Measurements from ENCODE around the gene ZFP36L1. TPM values are rescaled to one million over a fixed set of nuclear protein-coding genes. Genes with fewer than 3 reads are reported as not detected.

The ZFP36L1 gene
- total and polyA plus RNA-seq, 9 of the 15 experiments (the other 6 are each of a cell fraction or from before 2014, with no cell fraction given), result 1.3 to 26.6 (median 3.7) TPM

DNA sequence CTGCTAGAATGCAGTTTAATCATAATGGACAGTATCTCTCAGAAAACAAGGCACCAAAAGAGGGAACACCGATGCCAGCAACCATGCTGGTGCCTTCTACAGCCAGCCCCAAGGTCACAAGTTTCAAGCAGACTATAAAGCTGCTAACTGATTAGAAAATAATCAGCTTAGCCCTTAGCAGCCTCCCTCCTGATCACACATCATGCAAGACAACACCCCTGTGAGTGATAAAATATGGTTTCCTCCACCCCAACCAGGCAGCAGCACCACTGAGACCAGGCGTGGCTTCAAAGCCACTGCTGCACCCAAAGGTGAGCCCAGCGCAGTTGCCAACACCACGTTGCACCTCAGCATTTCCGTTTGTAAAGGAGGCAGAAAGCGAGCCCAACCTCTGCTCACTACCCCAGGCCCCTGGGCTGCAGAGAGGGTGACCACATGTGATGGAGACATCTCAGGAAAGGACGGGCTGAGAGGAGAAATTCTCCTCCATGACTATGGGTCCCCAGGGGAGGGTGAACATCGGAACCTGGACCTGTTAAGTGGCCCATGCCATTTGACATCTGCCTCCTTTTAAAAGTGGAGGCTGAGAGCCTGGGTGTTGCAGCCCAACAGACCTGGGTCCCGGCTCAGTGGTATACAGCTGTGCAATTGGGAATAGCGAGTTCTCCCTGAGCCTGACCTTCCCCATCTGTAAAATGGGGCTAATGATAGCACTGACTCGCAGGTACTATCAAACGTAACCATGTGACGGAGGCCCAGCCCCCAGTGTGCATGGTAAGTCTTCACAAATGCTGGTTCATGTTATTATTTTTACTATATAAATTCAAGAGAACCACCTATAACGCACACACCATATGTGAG is 11.5 kb downstream of the ZFP36L1 start (continued):
- TF ChIP-seq NONO (IDR thresholded peaks at IDR 0.05; ENCODE audit: low read depth in 2 of 2, low read length in 1 of 2) (no peak), ZNF133 (CRISPR knock-in tag; IDR thresholded peaks at IDR 0.05) (no peak), TEAD1 (CRISPR knock-in tag; IDR thresholded peaks at IDR 0.05) (no peak), NUFIP1 (IDR thresholded peaks at IDR 0.05; ENCODE audit: partially characterized antibody) (no peak), C11orf30 (IDR thresholded peaks at IDR 0.05; ENCODE audit: low read depth) (no peak), SMARCC2 (IDR thresholded peaks at IDR 0.05; ENCODE audit: low read depth) (no peak), PCBP2 (IDR thresholded peaks at IDR 0.05; ENCODE audit: low read depth, low read length, poor library complexity, severe bottlenecking) (no peak), SMARCA5 (IDR thresholded peaks at IDR 0.05) (no peak), BRD9 (IDR thresholded peaks at IDR 0.05; ENCODE audit: low read depth, partially characterized antibody) (no peak), ZNF3 (CRISPR knock-in tag; IDR thresholded peaks at IDR 0.05) (no peak), RHOXF2B (CRISPR knock-in tag; conservative IDR thresholded peaks at IDR 0.05) (no peak), SAP30 (IDR thresholded peaks at IDR 0.05; ENCODE audit: borderline replicate concordance, insufficient read depth, low read depth, low read length, poor library complexity, severe bottlenecking) (no peak), ZC3H11A (IDR thresholded peaks at IDR 0.05; ENCODE audit: low read depth, low read length) (no peak), ZNF12 (CRISPR knock-in tag; IDR thresholded peaks at IDR 0.05) (no peak; the same call in 1 of the 2 replicates)
- TF ChIP-seq, protein P1, sequence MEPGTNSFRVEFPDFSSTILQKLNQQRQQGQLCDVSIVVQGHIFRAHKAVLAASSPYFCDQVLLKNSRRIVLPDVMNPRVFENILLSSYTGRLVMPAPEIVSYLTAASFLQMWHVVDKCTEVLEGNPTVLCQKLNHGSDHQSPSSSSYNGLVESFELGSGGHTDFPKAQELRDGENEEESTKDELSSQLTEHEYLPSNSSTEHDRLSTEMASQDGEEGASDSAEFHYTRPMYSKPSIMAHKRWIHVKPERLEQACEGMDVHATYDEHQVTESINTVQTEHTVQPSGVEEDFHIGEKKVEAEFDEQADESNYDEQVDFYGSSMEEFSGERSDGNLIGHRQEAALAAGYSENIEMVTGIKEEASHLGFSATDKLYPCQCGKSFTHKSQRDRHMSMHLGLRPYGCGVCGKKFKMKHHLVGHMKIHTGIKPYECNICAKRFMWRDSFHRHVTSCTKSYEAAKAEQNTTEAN (CRISPR knock-in tag; IDR thresholded peaks at IDR 0.05), result no peak
- TF ChIP-seq, protein P2, sequence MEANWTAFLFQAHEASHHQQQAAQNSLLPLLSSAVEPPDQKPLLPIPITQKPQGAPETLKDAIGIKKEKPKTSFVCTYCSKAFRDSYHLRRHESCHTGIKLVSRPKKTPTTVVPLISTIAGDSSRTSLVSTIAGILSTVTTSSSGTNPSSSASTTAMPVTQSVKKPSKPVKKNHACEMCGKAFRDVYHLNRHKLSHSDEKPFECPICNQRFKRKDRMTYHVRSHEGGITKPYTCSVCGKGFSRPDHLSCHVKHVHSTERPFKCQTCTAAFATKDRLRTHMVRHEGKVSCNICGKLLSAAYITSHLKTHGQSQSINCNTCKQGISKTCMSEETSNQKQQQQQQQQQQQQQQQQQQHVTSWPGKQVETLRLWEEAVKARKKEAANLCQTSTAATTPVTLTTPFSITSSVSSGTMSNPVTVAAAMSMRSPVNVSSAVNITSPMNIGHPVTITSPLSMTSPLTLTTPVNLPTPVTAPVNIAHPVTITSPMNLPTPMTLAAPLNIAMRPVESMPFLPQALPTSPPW (CRISPR knock-in tag; IDR thresholded peaks at IDR 0.05), result no peak
- TF ChIP-seq, protein P3, sequence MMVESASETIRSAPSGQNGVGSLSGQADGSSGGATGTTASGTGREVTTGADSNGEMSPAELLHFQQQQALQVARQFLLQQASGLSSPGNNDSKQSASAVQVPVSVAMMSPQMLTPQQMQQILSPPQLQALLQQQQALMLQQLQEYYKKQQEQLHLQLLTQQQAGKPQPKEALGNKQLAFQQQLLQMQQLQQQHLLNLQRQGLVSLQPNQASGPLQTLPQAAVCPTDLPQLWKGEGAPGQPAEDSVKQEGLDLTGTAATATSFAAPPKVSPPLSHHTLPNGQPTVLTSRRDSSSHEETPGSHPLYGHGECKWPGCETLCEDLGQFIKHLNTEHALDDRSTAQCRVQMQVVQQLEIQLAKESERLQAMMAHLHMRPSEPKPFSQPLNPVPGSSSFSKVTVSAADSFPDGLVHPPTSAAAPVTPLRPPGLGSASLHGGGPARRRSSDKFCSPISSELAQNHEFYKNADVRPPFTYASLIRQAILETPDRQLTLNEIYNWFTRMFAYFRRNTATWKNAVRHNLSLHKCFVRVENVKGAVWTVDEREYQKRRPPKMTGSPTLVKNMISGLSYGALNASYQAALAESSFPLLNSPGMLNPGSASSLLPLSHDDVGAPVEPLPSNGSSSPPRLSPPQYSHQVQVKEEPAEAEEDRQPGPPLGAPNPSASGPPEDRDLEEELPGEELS (CRISPR knock-in tag; IDR thresholded peaks at IDR 0.05; ENCODE audit: borderline replicate concordance), result no peak
- TF ChIP-seq, protein P4, sequence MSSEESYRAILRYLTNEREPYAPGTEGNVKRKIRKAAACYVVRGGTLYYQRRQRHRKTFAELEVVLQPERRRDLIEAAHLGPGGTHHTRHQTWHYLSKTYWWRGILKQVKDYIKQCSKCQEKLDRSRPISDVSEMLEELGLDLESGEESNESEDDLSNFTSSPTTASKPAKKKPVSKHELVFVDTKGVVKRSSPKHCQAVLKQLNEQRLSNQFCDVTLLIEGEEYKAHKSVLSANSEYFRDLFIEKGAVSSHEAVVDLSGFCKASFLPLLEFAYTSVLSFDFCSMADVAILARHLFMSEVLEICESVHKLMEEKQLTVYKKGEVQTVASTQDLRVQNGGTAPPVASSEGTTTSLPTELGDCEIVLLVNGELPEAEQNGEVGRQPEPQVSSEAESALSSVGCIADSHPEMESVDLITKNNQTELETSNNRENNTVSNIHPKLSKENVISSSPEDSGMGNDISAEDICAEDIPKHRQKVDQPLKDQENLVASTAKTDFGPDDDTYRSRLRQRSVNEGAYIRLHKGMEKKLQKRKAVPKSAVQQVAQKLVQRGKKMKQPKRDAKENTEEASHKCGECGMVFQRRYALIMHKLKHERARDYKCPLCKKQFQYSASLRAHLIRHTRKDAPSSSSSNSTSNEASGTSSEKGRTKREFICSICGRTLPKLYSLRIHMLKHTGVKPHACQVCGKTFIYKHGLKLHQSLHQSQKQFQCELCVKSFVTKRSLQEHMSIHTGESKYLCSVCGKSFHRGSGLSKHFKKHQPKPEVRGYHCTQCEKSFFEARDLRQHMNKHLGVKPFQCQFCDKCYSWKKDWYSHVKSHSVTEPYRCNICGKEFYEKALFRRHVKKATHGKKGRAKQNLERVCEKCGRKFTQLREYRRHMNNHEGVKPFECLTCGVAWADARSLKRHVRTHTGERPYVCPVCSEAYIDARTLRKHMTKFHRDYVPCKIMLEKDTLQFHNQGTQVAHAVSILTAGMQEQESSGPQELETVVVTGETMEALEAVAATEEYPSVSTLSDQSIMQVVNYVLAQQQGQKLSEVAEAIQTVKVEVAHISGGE (CRISPR knock-in tag; IDR thresholded peaks at IDR 0.05), result no peak
